TTC549 (cell line): ENCODE data around the gene MRPL55.

ENCODE experiments used
- FAIRE-seq: peaks from 2 replicates; lab custom pipeline; 2012; peaks lifted over from hg19 to GRCh38; lab: Jason Lieb, UNC

Gene MRPL55

GRCh38 chr1:228147768-228148167, 38.7 kb upstream of the MRPL55 start:
- FAIRE-seq, result no peak

DNA sequence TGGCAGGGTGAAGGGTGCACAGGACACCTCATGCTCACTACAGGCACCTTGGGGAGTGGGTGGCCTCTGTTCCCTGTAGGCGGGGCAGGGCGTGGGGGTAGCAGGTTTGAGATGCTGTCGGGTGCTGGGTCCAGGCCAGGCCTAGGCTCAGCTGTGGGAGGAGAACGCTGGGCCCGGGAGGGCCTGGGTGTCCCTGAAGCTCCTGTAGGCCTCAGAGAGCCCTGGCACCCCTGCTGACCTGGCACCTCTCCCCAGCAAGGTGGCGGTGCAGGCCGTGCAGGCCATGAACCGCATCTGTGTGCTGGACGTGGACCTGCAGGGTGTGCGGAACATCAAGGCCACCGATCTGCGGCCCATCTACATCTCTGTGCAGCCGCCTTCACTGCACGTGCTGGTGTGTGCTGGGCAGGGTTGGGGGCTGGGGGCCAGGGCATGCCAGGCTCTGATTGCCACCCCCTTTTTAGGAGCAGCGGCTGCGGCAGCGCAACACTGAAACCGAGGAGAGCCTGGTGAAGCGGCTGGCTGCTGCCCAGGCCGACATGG, 38.1 kb upstream of the MRPL55 start:
- no peak for FAIRE-seq

DNA sequence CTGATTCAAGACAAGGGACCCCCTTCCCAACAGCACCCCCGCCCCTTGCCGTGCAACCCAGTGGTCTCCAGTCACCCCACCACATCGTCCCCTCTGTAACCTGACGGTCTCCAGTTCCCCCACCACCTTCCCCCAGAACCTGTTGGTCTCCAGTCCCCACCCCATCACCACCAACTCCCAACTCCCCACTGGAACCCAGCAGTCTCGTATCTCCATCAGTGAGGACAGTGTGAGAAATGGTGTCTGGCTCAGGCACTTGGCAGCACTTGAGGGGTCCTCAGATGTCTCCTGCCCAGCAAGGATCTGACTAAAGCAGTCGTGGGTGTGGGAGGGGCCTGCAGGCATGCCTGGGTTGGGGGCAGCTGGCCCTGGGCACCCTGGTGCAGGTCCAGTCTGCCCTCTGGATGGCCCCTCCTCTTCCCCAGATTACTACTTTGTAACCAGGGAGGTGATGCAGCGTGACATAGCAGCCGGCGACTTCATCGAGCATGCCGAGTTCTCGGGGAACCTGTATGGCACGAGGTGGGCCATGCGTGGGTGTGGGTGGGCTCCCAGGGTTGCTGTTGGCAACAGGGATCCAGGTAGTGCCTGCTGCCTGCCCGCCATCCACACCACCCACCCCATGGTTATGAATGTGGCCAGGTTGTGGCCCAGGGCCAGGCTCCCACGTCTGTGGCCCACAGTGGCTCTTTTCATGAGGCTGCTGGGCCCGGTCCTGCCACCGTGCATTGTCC, 37.5 kb upstream of the MRPL55 start:
- FAIRE-seq, result no peak

DNA sequence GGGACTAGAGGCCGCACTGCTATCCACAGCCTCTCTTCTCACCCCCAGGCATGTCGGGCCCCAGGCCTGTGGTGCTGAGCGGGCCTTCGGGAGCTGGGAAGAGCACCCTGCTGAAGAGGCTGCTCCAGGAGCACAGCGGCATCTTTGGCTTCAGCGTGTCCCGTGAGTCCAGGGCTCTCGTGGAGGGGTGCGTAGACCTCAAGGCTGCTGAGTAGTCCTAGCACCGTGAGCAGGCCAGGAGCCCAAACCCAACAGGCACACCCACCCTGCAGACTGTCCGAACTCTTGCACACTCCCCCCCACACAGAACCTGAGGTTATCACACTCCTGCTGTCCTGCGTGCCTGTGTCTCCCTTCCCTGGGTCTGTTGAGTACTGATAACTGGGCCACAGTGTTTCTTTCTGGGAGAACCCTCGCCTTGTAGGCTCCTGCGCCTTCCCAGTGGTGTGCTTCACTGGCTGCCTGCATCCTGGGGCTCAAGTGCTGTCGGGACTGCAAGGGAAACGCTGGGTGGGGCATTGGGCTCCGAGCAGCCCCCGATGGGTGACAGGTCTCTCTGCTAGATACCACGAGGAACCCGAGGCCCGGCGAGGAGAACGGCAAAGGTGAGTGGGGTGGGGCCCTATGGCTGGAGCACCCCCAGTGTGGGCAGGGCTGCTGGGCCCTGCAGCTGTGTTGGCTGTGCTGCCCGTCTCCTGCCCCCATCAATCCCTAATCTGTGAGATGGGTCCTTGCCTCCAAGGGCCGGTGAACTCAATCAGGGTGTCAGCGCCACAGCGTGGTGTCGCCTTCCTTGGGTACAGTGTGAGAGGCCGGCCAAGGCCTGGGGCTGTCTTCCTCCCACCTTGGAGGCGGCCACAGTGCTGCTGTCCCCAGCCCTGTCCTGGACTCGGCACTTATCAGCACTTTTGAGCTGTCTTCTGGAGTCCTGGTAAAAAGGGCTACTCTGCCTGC, 36.6 kb upstream of the MRPL55 start:
- FAIRE-seq, result no peak

GRCh38 chr1:228144993-228145343, 35.9 kb upstream of the MRPL55 start:
- no peak for FAIRE-seq

GRCh38 chr1:228144193-228144992, 35.3 kb upstream of the MRPL55 start:
- no peak for FAIRE-seq

GRCh38 chr1:228143480-228144192, 34.5 kb upstream of the MRPL55 start:
- no peak for FAIRE-seq

GRCh38 chr1:228142701-228143136, 33.6 kb upstream of the MRPL55 start:
- FAIRE-seq, result no peak

DNA sequence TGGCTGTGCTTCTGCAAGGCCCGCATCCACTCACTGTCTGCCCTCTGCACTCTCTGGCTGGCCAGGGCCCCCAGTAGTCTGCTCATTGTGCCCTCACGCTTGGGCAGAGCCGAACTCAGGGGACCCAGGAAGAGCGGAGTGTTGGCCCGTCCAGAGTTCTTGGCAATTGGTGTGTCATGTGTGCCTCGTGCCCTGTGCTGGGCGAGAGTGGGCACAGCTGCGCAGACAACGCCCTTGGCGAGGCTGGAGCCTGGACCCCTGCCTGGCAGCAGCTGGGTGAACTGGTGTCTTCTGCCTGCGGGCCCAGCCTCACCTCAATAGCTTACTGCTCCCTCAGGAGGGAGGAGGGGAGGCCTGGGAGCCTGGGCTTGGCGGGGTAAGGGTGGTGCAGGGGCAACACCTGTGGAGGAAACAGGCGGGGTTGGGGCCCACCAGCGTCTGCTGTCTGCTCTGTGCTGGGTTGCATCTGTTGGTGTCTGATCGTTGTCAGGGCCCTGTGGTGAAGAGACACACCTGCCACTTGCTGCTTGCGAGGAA, 33.1 kb upstream of the MRPL55 start:
- FAIRE-seq, result no peak

GRCh38 chr1:228141226-228142044, 32.3 kb upstream of the MRPL55 start:
- FAIRE-seq, result no peak

DNA sequence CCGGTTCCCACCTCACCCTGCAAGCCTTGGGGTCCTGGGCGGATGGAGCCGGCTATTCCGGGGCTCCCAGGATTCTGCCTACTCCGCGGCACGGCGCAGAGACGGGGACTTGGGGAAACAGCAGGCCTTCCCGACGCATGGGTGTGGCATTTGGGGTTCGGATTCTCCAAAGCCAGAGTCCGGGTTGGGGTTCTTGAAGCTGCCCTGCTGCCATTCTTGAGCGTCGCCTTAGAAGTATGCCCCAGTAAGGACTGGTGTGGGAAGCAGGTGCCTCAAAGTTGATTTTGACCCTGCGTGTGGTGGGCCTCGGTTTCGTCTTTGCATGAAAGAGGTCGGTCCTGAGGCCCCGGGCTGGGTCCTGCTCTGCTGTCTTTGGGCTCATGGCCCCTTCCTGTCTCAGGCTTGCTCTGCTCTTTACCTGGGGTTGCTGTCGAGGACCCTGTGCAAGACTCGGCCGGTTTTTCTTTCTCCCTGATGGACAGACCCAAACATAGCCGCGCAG, 31.7 kb upstream of the MRPL55 start:
- FAIRE-seq, result no peak

DNA sequence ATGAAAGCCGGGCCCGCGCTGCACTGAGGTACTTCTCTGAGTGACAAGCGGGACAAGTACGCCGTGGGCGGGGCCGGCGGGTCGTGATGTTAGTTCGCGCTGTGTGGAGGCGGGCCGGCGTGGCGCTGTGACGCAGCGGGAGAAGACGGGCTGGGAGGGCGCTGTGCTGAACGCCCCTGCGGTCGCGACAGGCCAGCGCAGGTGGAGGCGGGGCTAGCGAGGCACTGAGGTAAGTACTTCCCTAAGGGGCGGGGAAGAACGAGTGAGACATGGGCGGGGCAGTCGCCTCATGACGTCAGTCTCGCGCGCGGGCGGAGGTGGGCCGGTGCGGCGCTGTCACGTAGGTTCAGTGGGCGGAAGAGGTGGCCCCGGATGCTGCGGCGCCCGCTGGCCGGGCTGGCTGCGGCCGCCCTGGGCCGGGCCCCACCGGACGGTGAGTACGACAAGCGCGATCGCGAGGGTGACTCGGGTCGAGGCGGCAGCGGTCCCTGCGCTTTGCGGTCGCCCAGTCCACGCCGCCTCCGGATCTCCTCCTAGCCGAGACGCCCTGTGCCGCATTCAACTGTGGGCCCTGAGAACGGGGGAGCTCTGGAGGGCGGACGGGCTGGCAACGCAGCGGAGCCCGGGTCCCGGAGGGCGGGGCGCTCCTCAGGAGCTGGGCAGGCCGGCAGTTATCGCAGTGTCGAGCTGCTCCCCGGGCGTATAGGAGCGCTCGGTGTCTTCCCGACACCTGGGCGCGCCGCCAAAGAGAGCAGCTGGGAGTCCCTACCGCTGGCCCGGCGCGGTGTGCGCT, 31.0 kb upstream of the MRPL55 start, which contains the start of gene GUK1:
Gene GUK1, plus strand, starts transcription at position 349 of the 793 bp plus-strand sequence. Its CDS starts 24 bp downstream, at position 373.
- FAIRE-seq, result peak; percentile 99

GRCh38 chr1:228139406-228139930, 30.4 kb upstream of the MRPL55 start:
- FAIRE-seq, result no peak

DNA sequence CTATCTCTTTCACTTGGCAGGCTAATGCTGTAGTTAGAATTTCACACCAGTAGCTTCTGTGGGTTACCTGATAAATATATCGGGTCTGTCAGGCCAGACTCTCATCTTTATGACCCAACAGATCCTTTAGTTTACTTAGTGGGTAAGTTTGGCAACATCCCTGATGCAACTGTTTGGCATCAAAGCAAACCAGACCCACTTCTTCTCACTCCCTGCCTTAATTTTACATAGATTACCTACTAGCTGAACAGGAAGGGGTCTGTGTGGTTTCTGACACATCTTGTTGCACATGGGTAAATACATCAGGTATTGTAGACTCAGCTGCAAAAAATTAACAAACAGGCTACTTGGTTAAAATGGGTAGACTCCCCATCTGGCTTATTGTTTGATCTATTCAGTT, 27.8 kb upstream of the MRPL55 start:
- FAIRE-seq, result no peak

- FAIRE-seq, result no peak
Measured at GRCh38 chr1:228134591-228134990, 25.5 kb upstream of the MRPL55 start.

DNA sequence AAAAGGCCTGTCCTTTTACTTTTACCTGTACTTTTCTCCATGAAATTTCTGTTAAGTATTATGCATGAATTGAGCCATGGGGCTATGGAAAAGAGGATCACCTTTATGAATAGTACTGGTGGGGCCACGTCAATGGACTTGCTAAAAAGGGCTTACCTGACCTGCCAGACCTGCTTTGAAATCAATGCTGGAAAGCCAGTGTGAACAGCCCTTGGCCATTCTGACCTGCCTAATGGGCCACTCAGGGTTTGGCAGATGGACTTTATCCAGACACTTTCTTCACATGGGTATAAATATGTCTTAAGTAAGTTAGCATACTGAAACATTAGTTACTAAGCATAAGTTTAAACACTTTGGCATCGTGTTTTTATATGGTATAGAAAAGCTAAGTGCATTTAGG, 22.7 kb upstream of the MRPL55 start:
- no peak for FAIRE-seq

DNA sequence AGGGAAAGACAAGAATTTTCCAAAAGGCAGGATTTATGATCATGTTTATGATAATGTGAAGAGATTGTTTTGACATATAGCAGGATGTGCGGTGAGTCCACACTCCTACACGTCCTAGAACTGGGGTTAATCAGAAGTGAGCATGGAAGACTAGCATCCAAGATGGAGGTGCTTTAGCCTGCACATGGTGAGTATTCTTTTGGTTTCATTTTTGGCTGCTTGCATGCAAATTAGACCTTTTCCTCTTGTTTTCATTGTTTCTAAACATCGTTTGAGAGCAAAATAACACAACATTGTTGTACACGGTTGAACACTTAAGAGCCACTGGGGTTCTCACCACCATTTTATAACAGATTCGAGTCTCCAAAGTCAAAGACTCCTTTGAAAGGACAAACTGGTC, 16.1 kb upstream of the MRPL55 start:
- FAIRE-seq, result no peak

- FAIRE-seq, result no peak
Measured at GRCh38 chr1:228123505-228123904, 14.4 kb upstream of the MRPL55 start.

GRCh38 chr1:228122921-228123441, 13.9 kb upstream of the MRPL55 start:
- FAIRE-seq, result no peak
